Central memory CD8-positive, alpha-beta T cell (primary cell): ENCODE data around the gene GTF2A1.

Experiments
- ATAC-seq: fragments of 150-1000 bp; cut with Tn5 transposase; replicated peaks from 2 replicates; pipeline ENCODE4 v1.10.0; 2022; ENCODE audit warnings: mild to moderate bottlenecking, moderate FRiP score, moderate number of reproducible peaks; ENCODE audit not compliant: poor library complexity, severe bottlenecking; ENCODE audit errors: extremely low read depth
- DNase-seq, 2 donors: peaks; one replicate each; pipeline ENCODE4 v3.0.0; 2021; ENCODE audit warnings: low spot score in 2 of 2
- H3K27ac Mint-ChIP-seq: one replicate; pipeline ENCODE4 v1.8.0; 2022; ENCODE audit warnings: low read depth, mild to moderate bottlenecking, moderate library complexity, mixed read lengths
- H3K27me3 Mint-ChIP-seq: one replicate; pipeline ENCODE4 v1.8.0; 2022; ENCODE audit warnings: mixed read lengths
- H3K36me3 Mint-ChIP-seq: one replicate; pipeline ENCODE4 v1.8.0; 2022; ENCODE audit warnings: mild to moderate bottlenecking, moderate library complexity, mixed read lengths; ENCODE audit not compliant: insufficient read depth
- H3K4me1 Mint-ChIP-seq: one replicate; pipeline ENCODE4 v1.8.0; 2022; ENCODE audit warnings: mixed read lengths
- H3K4me3 Mint-ChIP-seq: one replicate; pipeline ENCODE4 v1.8.0; 2022; ENCODE audit warnings: mild to moderate bottlenecking, moderate library complexity, mixed read lengths
- H3K9me3 Mint-ChIP-seq: one replicate; pipeline ENCODE4 v1.8.0; 2022; ENCODE audit warnings: mixed read lengths

GTF2A1 gene

DNA sequence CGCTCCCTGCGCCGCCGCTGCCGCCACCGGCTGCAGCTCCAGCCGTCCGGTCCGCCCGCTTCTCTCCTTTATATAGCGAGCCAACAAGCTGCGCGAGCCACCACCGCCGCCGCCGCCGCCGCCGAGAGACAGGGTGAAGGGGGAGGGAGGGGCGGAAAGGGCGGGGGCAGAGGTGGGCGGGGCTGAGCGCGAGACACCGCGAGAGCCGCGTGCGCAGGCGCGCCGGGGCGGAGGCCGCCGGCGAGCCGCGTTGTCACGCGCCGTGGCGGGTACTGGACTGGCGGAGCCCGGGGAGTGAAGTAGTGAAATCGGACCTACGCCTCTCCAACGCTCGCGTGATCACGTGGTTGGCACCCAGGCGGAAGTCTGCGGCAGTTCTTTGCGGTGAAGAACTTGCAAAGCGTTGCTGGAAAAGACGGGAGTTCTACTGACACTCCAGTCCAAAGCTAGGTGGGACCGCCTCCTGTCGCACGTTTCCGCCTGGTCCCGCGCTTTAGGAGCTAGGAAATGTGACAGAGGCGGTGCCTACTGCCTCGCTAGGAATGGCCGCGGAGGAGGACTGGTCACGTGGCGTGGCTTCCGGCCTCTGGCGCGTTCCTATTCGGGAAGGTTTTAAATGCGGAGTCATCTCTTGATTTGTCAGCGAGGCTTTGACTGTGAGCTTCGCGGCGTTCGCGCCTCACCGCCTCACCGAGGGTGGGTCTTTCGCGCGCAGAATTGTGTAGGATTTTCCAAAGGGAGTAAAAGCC is at the start of gene GTF2A1:
GTF2A1 (minus strand) TSS at position 130 of the 749 bp plus-strand sequence. CDS start 441 bp downstream, outside the sequence.
- H3K36me3 Mint-ChIP-seq: peaks cover 31% of the 10 kb centered on the region
- DNase-seq (peak; percentile 90 to 93), ATAC-seq (peak; percentile 65)
- peak within 1 kb of the TSS; percentile 100 for H3K27ac Mint-ChIP-seq
- no peaks in the 10 kb centered on the region for H3K9me3 Mint-ChIP-seq
- H3K4me3 Mint-ChIP-seq: peak within 1 kb of the TSS; percentile 98
- H3K27me3 Mint-ChIP-seq: no peaks in the 10 kb centered on the region
- peaks cover 25% of the 10 kb centered on the region for H3K4me1 Mint-ChIP-seq

DNA sequence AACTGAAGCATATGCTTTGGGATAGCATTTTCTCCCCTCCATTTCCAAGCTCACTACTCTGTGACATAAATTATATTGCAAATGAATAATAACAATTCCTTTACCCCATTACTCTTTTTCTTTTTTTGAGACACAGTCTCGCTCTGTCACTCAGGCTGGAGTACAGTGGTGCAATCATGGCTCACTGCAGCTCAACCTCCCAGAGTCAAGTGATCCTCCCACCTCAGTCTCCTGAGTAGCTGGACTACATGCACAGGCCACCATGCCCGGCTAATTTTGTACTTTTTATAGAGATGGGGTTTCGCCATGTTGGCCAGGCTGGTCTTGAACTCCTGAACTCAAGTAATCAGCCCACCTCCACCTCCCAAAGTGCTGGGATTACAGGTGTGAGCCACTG is 49.2 kb upstream of the GTF2A1 start:
- ATAC-seq (no peak), DNase-seq (no peak)
- Mint-ChIP-seq H3K27me3 (peaks cover 22% of the 10 kb centered on the region), H3K27ac (no peak overlapping the region), H3K4me3 (no peak overlapping the region), H3K36me3 (no peaks in the 10 kb centered on the region), H3K9me3 (no peaks in the 10 kb centered on the region), H3K4me1 (no peaks in the 10 kb centered on the region)

DNA sequence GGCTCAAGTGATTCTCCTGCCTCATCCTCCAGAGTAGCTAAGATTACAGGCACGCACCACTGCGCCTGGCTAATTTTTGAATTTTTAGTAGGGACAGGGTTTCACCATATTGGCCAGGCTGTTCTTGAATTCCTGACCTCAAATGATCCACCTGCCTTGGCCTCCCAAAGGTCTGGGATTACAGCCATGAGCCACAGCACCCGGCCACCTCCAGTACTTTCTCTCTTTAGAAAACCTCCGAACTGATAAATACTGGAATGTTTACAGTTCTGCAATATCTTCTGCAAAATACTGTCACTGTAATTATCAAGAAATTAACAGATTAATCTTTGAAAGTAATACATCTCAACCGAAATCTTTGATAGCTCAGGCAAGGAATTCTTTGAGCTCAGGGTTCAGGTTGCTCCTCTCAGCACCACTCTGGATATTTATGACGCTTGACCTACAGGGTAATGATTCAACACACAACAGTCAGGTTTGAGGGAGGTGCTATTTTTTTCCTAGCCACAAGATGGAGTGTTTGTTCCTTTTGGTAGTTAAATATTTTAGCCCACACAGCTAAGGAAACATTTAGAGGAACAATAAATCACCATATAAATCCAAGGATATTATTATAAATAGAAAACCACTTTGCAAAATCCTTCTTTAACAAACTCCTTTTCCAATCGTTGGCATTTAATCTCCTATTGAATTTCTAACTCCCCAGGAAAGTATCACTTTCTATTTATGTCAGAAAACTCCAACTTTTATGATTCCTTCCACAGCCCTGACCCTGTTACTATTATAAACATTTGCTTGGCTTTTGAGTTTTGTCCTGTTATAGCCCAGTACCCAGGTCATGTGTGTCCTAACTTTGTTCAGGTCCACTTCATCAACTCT is 48.6 kb upstream of the GTF2A1 start:
- Mint-ChIP-seq H3K4me1 (no peaks in the 10 kb centered on the region), H3K9me3 (no peaks in the 10 kb centered on the region), H3K27ac (no peak overlapping the region), H3K36me3 (no peaks in the 10 kb centered on the region), H3K27me3 (peaks cover 22% of the 10 kb centered on the region), H3K4me3 (no peak overlapping the region)
- no peak for DNase-seq
- ATAC-seq: no peak

DNA sequence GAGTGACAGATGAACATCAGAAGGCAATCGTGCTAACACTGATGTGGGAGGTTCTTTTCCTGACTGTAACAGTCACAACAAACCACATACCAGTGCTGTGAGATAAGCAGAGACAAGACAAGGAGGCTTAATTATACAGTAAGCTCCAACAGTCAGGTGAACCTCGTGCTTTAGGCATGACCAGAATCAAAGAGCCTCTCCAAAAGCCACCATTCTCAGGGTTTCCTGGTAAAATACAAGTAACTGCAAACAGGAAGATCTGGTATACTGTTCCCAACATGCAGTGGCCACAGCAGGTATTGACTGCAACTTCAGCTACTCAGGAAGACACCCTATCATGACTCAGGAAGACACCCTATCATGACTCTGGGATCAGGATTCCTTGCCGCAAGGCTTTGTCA is 47.3 kb upstream of the GTF2A1 start:
- no peak for DNase-seq
- H3K4me1 Mint-ChIP-seq: no peaks in the 10 kb centered on the region

DNA sequence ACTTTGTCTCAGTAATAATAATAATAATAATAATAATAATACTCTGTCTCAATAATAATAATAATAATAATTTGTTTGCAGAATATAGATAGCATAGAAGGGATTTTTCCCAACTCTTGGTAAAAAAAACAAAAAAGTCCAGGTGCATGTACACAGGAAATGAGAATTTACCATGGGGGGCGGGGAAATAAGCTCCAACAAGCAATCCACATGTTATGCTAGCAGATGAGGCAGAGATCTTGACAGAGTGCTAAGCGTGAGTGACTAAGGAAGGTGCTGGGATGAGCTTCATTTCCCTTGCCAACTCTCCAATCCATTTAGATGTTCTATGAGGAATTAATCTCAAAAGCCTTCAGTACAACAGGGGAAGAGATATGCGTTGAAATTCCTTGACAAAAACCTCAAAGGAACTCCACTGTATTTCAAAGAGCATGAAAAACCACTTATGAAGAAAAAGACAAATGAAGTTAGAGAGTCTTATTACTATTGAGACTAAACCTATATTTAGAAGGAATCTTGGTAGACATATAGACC is 44.9 kb upstream of the GTF2A1 start:
- Mint-ChIP-seq H3K9me3 (no peaks in the 10 kb centered on the region), H3K4me3 (no peak overlapping the region), H3K27ac (no peak overlapping the region), H3K4me1 (no peaks in the 10 kb centered on the region), H3K27me3 (peaks cover 45% of the 10 kb centered on the region), H3K36me3 (no peaks in the 10 kb centered on the region)
- no peak for DNase-seq
- ATAC-seq: no peak

More for the DNA sequence above, 47.3 kb upstream of the GTF2A1 start:
- Mint-ChIP-seq H3K27ac (no peak overlapping the region), H3K27me3 (peaks cover 22% of the 10 kb centered on the region), H3K36me3 (no peaks in the 10 kb centered on the region), H3K4me3 (no peak overlapping the region), H3K9me3 (no peaks in the 10 kb centered on the region)
- no peak for ATAC-seq

DNA sequence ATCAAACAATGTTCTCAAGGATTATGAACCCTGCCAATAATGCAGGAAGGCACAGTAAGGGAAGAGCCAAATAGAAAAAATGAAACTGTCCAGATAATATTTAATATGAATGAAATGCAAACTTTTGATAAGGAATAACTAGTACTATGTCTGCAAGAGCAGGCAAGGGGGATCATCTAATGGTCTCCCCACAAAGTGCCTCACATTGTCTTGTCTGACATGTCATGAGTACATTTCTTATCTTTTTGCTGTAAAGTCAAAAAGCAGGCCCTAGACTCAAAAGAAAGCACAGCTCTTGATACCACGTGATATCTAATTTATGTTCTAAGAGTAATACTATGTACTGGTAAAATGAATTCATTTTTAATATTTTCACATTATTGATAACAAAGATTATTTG is 43.9 kb upstream of the GTF2A1 start:
- DNase-seq (no peak), ATAC-seq (no peak)
- Mint-ChIP-seq H3K27me3 (peaks cover 54% of the 10 kb centered on the region), H3K27ac (no peak overlapping the region), H3K36me3 (no peaks in the 10 kb centered on the region), H3K4me3 (no peak overlapping the region), H3K9me3 (no peaks in the 10 kb centered on the region), H3K4me1 (no peaks in the 10 kb centered on the region)

DNA sequence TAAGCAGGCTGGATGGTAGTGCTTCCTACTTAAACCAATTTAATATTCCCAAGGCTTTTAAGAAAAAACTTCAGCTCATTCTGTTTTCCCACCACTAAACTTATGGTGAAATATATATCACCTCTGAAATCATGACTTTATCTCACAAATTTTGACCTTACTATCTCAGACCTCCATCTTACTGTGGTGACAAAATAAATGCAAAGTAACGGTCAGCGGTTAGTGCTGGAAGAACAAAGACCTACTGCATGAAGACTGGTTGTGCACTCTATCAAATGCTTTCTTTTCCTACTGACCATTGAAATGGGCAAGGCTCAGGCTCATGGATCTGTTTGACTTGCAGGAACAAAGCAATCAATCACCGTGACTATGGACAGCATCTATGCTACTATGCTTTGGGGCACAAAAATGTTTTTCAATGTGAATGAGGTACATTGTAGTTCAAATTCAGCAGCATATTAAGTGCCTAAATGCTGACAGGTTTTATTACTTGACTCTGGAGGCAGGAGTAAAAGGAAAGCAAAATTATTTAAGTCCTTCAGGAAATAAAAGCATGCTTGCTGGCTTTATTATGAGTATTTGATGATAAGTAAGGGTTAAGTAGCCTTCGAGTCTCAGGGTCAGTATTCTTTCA is 43.1 kb upstream of the GTF2A1 start:
- H3K4me3 Mint-ChIP-seq: no peak overlapping the region
- ATAC-seq (no peak), DNase-seq (no peak)
- no peaks in the 10 kb centered on the region for H3K36me3 Mint-ChIP-seq
- H3K27ac Mint-ChIP-seq: no peak overlapping the region
- H3K9me3 Mint-ChIP-seq: no peaks in the 10 kb centered on the region
- peaks cover 62% of the 10 kb centered on the region for H3K27me3 Mint-ChIP-seq
- no peaks in the 10 kb centered on the region for H3K4me1 Mint-ChIP-seq

DNA sequence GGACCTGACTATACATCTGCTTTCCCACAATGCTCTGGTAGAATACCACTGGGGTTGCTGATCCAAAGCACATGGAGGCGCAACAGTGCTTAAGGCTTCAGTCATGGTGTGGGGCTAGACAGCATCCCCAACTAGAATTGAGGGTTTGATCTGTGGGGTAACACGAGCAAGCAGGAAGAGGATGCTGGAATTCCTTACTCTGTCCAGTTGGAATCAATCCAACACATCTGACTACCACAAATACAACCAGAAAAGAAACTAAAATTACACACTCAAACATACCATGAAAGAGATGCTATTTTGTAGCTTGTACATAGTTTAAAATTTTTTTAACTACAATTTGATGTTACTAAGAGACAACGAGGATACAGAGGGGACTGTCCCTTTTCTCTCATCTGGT is 40.4 kb upstream of the GTF2A1 start:
- DNase-seq (no peak), ATAC-seq (no peak)
- no peaks in the 10 kb centered on the region for H3K9me3 Mint-ChIP-seq
- no peak overlapping the region for H3K27ac Mint-ChIP-seq
- H3K4me3 Mint-ChIP-seq: no peak overlapping the region
- H3K27me3 Mint-ChIP-seq: peaks cover 61% of the 10 kb centered on the region
- no peaks in the 10 kb centered on the region for H3K4me1 Mint-ChIP-seq
- no peaks in the 10 kb centered on the region for H3K36me3 Mint-ChIP-seq

DNA sequence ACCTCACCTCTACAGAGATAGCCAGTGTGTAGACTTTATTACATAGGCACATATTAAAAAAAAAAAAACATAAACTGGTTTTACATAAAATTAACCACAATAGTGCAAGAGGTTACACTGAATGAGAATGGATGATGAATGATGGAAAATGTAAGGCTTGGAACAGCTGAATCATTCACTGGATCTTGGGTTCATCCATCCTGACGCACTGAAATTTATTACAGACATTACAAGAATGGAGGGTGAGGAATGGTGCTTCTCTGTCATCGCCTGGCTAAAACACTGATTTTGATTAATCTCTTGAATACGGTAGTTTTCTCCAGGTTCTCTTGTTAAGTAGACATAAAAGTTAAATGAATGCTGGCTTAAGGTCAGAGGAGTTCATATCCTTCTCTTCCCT is 40.0 kb upstream of the GTF2A1 start:
- no peak overlapping the region for H3K4me3 Mint-ChIP-seq
- no peak for DNase-seq
- no peaks in the 10 kb centered on the region for H3K4me1 Mint-ChIP-seq
- H3K9me3 Mint-ChIP-seq: no peaks in the 10 kb centered on the region
- H3K27ac Mint-ChIP-seq: no peak overlapping the region
- no peak for ATAC-seq
- H3K36me3 Mint-ChIP-seq: no peaks in the 10 kb centered on the region
- peaks cover 62% of the 10 kb centered on the region for H3K27me3 Mint-ChIP-seq

DNA sequence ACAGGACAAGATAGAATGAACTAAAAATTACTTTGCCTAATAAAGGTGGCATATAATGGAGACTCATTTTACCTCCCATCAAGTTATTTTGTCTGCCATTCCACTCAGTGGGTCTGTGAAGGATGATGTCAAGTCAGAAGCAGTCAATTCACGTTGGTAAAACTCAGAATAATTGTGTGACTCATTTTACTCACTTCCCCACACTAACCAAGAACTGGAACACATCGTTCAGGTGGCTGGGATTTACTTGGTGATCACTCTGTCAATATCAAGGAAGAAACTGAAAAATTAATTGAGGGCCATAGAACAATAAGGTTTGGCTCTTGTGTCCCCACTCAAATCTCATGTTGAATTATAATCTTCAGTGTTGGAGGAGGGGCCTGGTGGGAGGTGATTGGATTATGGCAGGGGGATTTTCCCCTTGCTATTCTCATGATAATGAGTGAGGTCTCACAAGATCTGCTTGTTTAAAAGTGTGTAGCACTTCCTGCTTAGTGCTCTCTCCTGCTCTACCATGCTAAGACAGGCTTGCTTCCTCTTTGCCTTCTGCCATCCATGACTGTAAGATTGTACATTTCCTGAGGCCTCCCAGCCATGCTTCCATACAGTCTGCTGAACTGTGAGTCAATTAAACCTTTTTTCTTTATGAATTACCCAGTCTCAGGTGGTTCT is 35.7 kb upstream of the GTF2A1 start:
- H3K4me1 Mint-ChIP-seq: no peaks in the 10 kb centered on the region
- peaks cover 2% of the 10 kb centered on the region for H3K36me3 Mint-ChIP-seq
- H3K4me3 Mint-ChIP-seq: no peak overlapping the region
- H3K9me3 Mint-ChIP-seq: no peaks in the 10 kb centered on the region
- H3K27me3 Mint-ChIP-seq: peaks cover 75% of the 10 kb centered on the region
- no peak overlapping the region for H3K27ac Mint-ChIP-seq
- no peak for DNase-seq
- no peak for ATAC-seq

DNA sequence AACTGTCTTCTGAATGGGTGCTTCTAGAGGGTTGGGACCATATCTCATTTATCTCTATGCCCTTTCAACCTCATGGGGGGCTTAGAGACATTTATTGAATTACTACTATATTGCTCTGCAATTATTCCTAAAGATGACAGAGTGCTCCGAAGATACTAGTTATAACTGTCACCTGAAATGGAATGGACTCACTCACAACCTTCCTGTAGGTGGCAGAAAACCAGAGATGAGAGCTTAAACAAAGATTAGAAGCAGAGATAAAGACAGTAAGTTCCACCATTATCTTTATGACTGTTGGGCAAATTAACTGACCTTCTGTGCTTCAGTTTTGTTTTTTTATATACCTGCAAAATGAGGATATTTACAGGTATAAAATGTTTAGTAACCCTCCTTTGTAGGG is 31.5 kb upstream of the GTF2A1 start:
- Mint-ChIP-seq H3K27me3 (peaks cover 47% of the 10 kb centered on the region), H3K9me3 (no peaks in the 10 kb centered on the region), H3K4me1 (no peaks in the 10 kb centered on the region), H3K4me3 (no peak overlapping the region), H3K36me3 (peaks cover 2% of the 10 kb centered on the region), H3K27ac (no peak overlapping the region)
- ATAC-seq (no peak), DNase-seq (no peak)

DNA sequence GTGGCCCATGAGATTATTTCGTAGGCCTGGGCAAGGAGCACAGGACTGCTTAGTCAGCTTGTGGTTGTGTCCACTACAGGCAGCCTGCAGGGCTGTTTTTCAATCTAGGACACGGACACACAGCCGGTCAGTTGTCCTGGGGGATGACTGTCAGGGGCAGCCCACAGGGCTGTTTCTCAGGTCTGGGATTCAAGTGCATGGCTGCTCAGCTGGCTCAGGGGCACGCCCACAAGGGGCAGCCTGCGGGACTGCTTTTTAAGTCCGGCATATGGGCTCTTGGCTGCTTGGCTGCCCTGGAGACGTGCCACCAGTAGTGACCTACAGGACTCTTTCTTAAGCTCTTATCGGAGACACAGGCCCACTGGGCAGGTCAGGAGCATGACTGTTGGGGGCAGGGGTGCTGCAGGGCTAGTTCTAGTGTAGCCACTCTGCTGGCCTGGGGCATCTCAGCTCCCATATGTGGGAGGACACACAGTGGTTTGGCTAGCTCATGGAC is 26.6 kb upstream of the GTF2A1 start:
- peaks cover 28% of the 10 kb centered on the region for H3K27me3 Mint-ChIP-seq
- no peak overlapping the region for H3K4me3 Mint-ChIP-seq
- DNase-seq: no peak

More for the DNA sequence above, 26.6 kb upstream of the GTF2A1 start:
- Mint-ChIP-seq H3K27ac (no peak overlapping the region), H3K36me3 (peaks cover 2% of the 10 kb centered on the region), H3K9me3 (peaks cover 11% of the 10 kb centered on the region), H3K4me1 (no peaks in the 10 kb centered on the region)
- no peak for ATAC-seq
